H1 (cell line): ENCODE data around the gene NCAM1. TPM values are rescaled to one million over a fixed set of nuclear protein-coding genes. Genes with fewer than 3 reads are reported as not detected.

Experiments
- CTCF ChIA-PET: fragments of 300-600 bp; sonication (Branson Sonifier 250); formaldehyde crosslinking; loops from one replicate; lab custom pipeline; 2021; ENCODE audit not compliant: partially characterized antibody; lab: Charles Lee
- POLR2A ChIA-PET: fragments of 300-600 bp; sonication (Branson Sonifier 250); formaldehyde crosslinking; loops from one replicate; lab custom pipeline; 2021; ENCODE audit warnings: inconsistent platforms; ENCODE audit not compliant: partially characterized antibody; lab: Charles Lee
- DNase-seq, 2 experiments: peaks; one replicate each; pipeline versions ENCODE4 v3.0.0 to v3.0.0-alpha.2; 2010 to 2022; ENCODE audit warnings: low spot score in 2 of 2, low read depth in 1 of 2, mixed read lengths in 1 of 2
- FAIRE-seq: peaks from 2 replicates; lab custom pipeline; 2011; peaks lifted over from hg19 to GRCh38; lab: Jason Lieb, UNC
- H2AFZ ChIP-seq: 2 replicates; pipeline ENCODE4 v1.8.1; 2012; ENCODE audit warnings: low read length, inconsistent platforms
- H2AK5ac ChIP-seq: 2 replicates; pipeline ENCODE4 v1.6.1; 2013; ENCODE audit warnings: low read depth, low read length
- H2BK120ac ChIP-seq: replicated peaks from 2 replicates; pipeline ENCODE3; 2013; ENCODE audit warnings: low read depth, low read length, inconsistent platforms
- H2BK12ac ChIP-seq: 2 replicates; pipeline ENCODE4 v1.6.1; 2013; ENCODE audit warnings: low read depth, low read length
- H2BK15ac ChIP-seq: 2 replicates; pipeline ENCODE4 v1.6.1; 2013; ENCODE audit warnings: low read length
- H2BK20ac ChIP-seq: 2 replicates; pipeline ENCODE4 v1.6.1; 2013; ENCODE audit warnings: low read length
- H2BK5ac ChIP-seq: 2 replicates; pipeline ENCODE4 v1.6.1; 2013; ENCODE audit warnings: low read depth, low read length
- H3K14ac ChIP-seq: 2 replicates; pipeline ENCODE4 v1.6.1; 2013; ENCODE audit warnings: inconsistent platforms; ENCODE audit not compliant: insufficient read length
- H3K18ac ChIP-seq: 2 replicates; pipeline ENCODE4 v1.6.1; 2013; ENCODE audit warnings: low read length; ENCODE audit errors: extremely low read depth
- H3K23ac ChIP-seq: 2 replicates; pipeline ENCODE4 v1.6.1; 2013; ENCODE audit warnings: inconsistent platforms; ENCODE audit not compliant: insufficient read length
- H3K23me2 ChIP-seq: 2 replicates; pipeline ENCODE4 v1.6.1; 2013; ENCODE audit warnings: low read depth, low read length
- H3K27ac ChIP-seq: 2 replicates; pipeline ENCODE4 v1.6.1; 2011; ENCODE audit warnings: low read depth, low read length, inconsistent platforms
- H3K27me3 ChIP-seq, 4 experiments: replicated peaks in 1 of 4; 1 replicate in 1 of 4; 2 replicates in 3 of 4; pipeline versions ENCODE4 v1.6.1 to v1.8.1; 2011 to 2013; ENCODE audit warnings: low read length in 3 of 4, mild to moderate bottlenecking in 3 of 4, inconsistent platforms in 2 of 4, mixed read lengths in 2 of 4, moderate library complexity in 1 of 4; ENCODE audit not compliant: control insufficient read depth in 3 of 4, insufficient read depth in 3 of 4; ENCODE audit errors: extremely low read depth in 1 of 4
- H3K36me3 ChIP-seq, 4 experiments: 2 replicates each; pipeline versions ENCODE4 v1.6.1 to v1.8.1; 2011 to 2013; ENCODE audit warnings: mild to moderate bottlenecking in 4 of 4, low read length in 3 of 4, moderate library complexity in 2 of 4, control low read depth in 1 of 4, inconsistent platforms in 1 of 4; ENCODE audit not compliant: insufficient read depth in 4 of 4, control insufficient read depth in 2 of 4
- H3K4ac ChIP-seq: replicated peaks from 2 replicates; pipeline ENCODE3; 2013; ENCODE audit warnings: low read length, low read depth, mixed read lengths, inconsistent platforms; ENCODE audit not compliant: insufficient read length
- H3K4me1 ChIP-seq, 4 experiments: replicated peaks in 1 of 4; 1 replicate in 1 of 4; 2 replicates in 3 of 4; pipeline versions ENCODE4 v1.6.1 to v1.8.1; 2011 to 2013; ENCODE audit warnings: low read length in 3 of 4, inconsistent platforms in 2 of 4, mixed read lengths in 1 of 4; ENCODE audit not compliant: insufficient read depth in 4 of 4, control insufficient read depth in 3 of 4
- H3K4me2 ChIP-seq, 2 experiments: 2 replicates each; pipeline versions ENCODE4 v1.6.1 to v1.8.1; 2011 to 2013; ENCODE audit warnings: low read depth in 2 of 2, low read length in 2 of 2, control low read depth in 1 of 2, inconsistent platforms in 1 of 2, mild to moderate bottlenecking in 1 of 2; ENCODE audit not compliant: insufficient read depth in 1 of 2
- H3K4me3 ChIP-seq, 4 experiments: fragments of 200-600, 300-600 bp in 1 of 4; sonication (generic), shearing (Covaris generic), sonication (Bioruptor Twin) in 1 of 4; 2 replicates each; pipeline versions ENCODE4 v1.5.1 to v1.8.1; 2011 to 2016; ENCODE audit warnings: low read length in 4 of 4, low read depth in 3 of 4, control low read depth in 2 of 4, inconsistent platforms in 2 of 4, mild to moderate bottlenecking in 2 of 4, mixed read lengths in 1 of 4, moderate library complexity in 1 of 4; ENCODE audit not compliant: insufficient read depth in 2 of 4; ENCODE audit errors: extremely low read depth in 1 of 4
- H3K56ac ChIP-seq: replicated peaks from 2 replicates; pipeline ENCODE3; 2013; ENCODE audit warnings: low read depth, mild to moderate bottlenecking, mixed read lengths, low read length, inconsistent platforms; ENCODE audit not compliant: insufficient read length
- H3K79me1 ChIP-seq: 2 replicates; pipeline ENCODE4 v1.6.1; 2013; ENCODE audit warnings: low read depth, low read length, control low read depth
- H3K79me2 ChIP-seq, 2 experiments: 2 replicates each; pipeline versions ENCODE4 v1.6.1 to v1.8.1; 2012 to 2013; ENCODE audit warnings: low read length in 2 of 2, mild to moderate bottlenecking in 2 of 2, inconsistent platforms in 1 of 2; ENCODE audit not compliant: insufficient read depth in 2 of 2, control insufficient read depth in 1 of 2
- H3K9ac ChIP-seq, 4 experiments: replicated peaks in 1 of 4; 1 replicate in 1 of 4; 2 replicates in 3 of 4; pipeline versions ENCODE4 v1.6.1 to v1.8.1; 2011 to 2013; ENCODE audit warnings: low read depth in 3 of 4, low read length in 3 of 4, control low read depth in 2 of 4, mild to moderate bottlenecking in 2 of 4, moderate library complexity in 2 of 4, inconsistent platforms in 1 of 4; ENCODE audit errors: extremely low read depth in 1 of 4
- H3K9me3 ChIP-seq, 2 experiments: 2 replicates each; pipeline versions ENCODE4 v1.6.1 to v1.8.1; 2012 to 2013; ENCODE audit warnings: mild to moderate bottlenecking in 2 of 2, moderate library complexity in 2 of 2, control low read depth in 1 of 2, inconsistent platforms in 1 of 2, low read depth in 1 of 2, low read length in 1 of 2, mixed read lengths in 1 of 2; ENCODE audit not compliant: insufficient read depth in 2 of 2
- H4K20me1 ChIP-seq, 2 experiments: replicated peaks in 1 of 2; 2 replicates each; pipeline versions ENCODE3 to v1.8.1; 2011 to 2013; ENCODE audit warnings: inconsistent platforms in 2 of 2, low read length in 2 of 2, mild to moderate bottlenecking in 1 of 2; ENCODE audit not compliant: insufficient read depth in 2 of 2, control insufficient read depth in 1 of 2
- H4K5ac ChIP-seq: 2 replicates; pipeline ENCODE4 v1.6.1; 2013; ENCODE audit warnings: low read length, low read depth, mixed read lengths, inconsistent platforms; ENCODE audit not compliant: insufficient read length
- H4K8ac ChIP-seq: 2 replicates; pipeline ENCODE4 v1.8.0; 2013; ENCODE audit warnings: mild to moderate bottlenecking, moderate library complexity, low read length, inconsistent platforms; ENCODE audit not compliant: insufficient read depth; ENCODE audit errors: extremely low read depth
- H4K91ac ChIP-seq: replicated peaks from 2 replicates; pipeline ENCODE3; 2013; ENCODE audit warnings: low read length, mixed read lengths, inconsistent platforms; ENCODE audit not compliant: insufficient read length
- GABPA ChIP-seq: IDR thresholded peaks from 2 replicates; pipeline ENCODE4 v1.6.1; 2011; ENCODE audit warnings: mild to moderate bottlenecking, low read length, moderate library complexity, borderline replicate concordance; ENCODE audit not compliant: insufficient read depth
- HDAC6 ChIP-seq: IDR thresholded peaks from one replicate; pipeline ENCODE4 v1.7.1; 2012; ENCODE audit warnings: low read depth, mild to moderate bottlenecking, inconsistent platforms, low read length, moderate library complexity
- KDM4A ChIP-seq: IDR thresholded peaks from one replicate; pipeline ENCODE4 v1.7.1; 2012; ENCODE audit warnings: low read depth, mild to moderate bottlenecking, moderate library complexity, low read length, inconsistent platforms; ENCODE audit not compliant: severe bottlenecking
- SIX5 ChIP-seq: IDR thresholded peaks from 2 replicates; pipeline ENCODE4 v1.6.1; 2011; ENCODE audit warnings: mild to moderate bottlenecking, low read depth, low read length
- TCF12 ChIP-seq: IDR thresholded peaks from 2 replicates; pipeline ENCODE4 v1.6.1; 2011; ENCODE audit warnings: low read depth, mild to moderate bottlenecking, low read length
- YY1 ChIP-seq: IDR thresholded peaks from 2 replicates; pipeline ENCODE4 v1.6.1; 2011; ENCODE audit warnings: low read depth, mild to moderate bottlenecking, low read length
- WGBS, 2 experiments: shearing (Covaris generic) in 1 of 2; methylation state at CpG; one replicate each; pipeline versions ENCODE4 v1.1.6 to v1.1.7; 2013 to 2015; ENCODE audit warnings: low lambda C conversion rate in 2 of 2, mixed read lengths in 2 of 2, inconsistent platforms in 1 of 2, low coverage in 1 of 2, missing lambda C conversion rate in 1 of 2; ENCODE audit not compliant: insufficient replicate concordance in 2 of 2, insufficient coverage in 1 of 2, insufficient read length in 1 of 2; ENCODE audit errors: extremely low coverage in 1 of 2, missing lambda C conversion rate in 1 of 2; 5-methylcytosine and 5-hydroxymethylcytosine counted together
- polyA plus RNA-seq, 7 experiments: library from polyadenylated mRNA; depleted of rRNA in 3 of 7; stranded (reverse) in 5 of 7; unstranded in 2 of 7; fragments of >200 nt in 5 of 7; fragments of 200-250 nt in 2 of 7; gene quantifications; 1 replicate in 5 of 7; 2 replicates in 1 of 7; 4 replicates in 1 of 7; pipeline versions ENCODE4 v1.2.1 to v1.2.3, GENCODE V29; 2011 to 2013; ENCODE audit warnings: missing spikeins in 2 of 7, mixed read lengths in 2 of 7
- total RNA-seq: library from RNA; stranded (reverse); fragmentation: NEBNext Ultra II Directional; extraction: Animal tissue kit (Norgen Biotek cat#: 25700); gene quantifications from 2 replicates; pipeline ENCODE4 v1.2.1, GENCODE V29; 2021

NCAM1 gene
- total and polyA plus RNA-seq, 2 of the 8 experiments (the other 6 are each of a cell fraction or from before 2014, with no cell fraction given), result 3.1 to 4.3 TPM

- H3K27ac ChIP-seq, result no peak overlapping the region
- ChIA-PET POLR2A (interaction anchor here (1.3 kb wide), 1 partner anchor 8 kb away, joined by 3 read pairs; no protein-coding TSS in a partner anchor), CTCF (interaction anchor here (1.1 kb wide), 1 partner anchor 451 kb away, joined by 3 read pairs; no protein-coding TSS in a partner anchor)
- no peak overlapping the region for H2AK5ac ChIP-seq
- H2BK12ac ChIP-seq, result no peak overlapping the region
- H4K20me1 ChIP-seq, result no peaks in the 10 kb centered on the region
- no peak overlapping the region for H3K4me2 ChIP-seq
- no peak overlapping the region for H4K8ac ChIP-seq
- 83% methylated on average over 2 of the region's 2 CpGs; no CpG with 5 or more reads in 1 of the 2 experiments for WGBS, 2 experiments
- DNase-seq, result no peak
- no peak overlapping the region for H3K4me3 ChIP-seq
- no peak overlapping the region for H4K91ac ChIP-seq
- no peaks in the 10 kb centered on the region for H3K27me3 ChIP-seq
- H3K36me3 ChIP-seq, result no peaks in the 10 kb centered on the region
- no peak overlapping the region for H2BK15ac ChIP-seq
- no peak overlapping the region for H2BK20ac ChIP-seq
- no peak overlapping the region for H3K9ac ChIP-seq
- no peak overlapping the region for H3K23ac ChIP-seq
- H2BK5ac ChIP-seq, result no peak overlapping the region
- no peaks in the 10 kb centered on the region for H3K23me2 ChIP-seq
- H3K79me1 ChIP-seq, result no peaks in the 10 kb centered on the region
- H3K4ac ChIP-seq, result no peak overlapping the region
- no peak overlapping the region for H4K5ac ChIP-seq
- no peak overlapping the region for H3K18ac ChIP-seq
- H2AFZ ChIP-seq, result no peak overlapping the region
- H3K56ac ChIP-seq, result no peak overlapping the region
- no peaks in the 10 kb centered on the region for H3K9me3 ChIP-seq
- no peaks in the 10 kb centered on the region for H3K79me2 ChIP-seq
- no peak overlapping the region for H2BK120ac ChIP-seq
- H3K4me1 ChIP-seq, result peaks cover 0 to 8% (median 6%) of the 10 kb centered on the region in 4 experiments; a peak in 5 of 7 replicates
- no peak overlapping the region for H3K14ac ChIP-seq
- FAIRE-seq, result no peak
- TF ChIP-seq GABPA (no peak), TCF12 (no peak), YY1 (no peak), HDAC6 (no peak), SIX5 (no peak), KDM4A (no peak)
These were observed 218.0 kb downstream of the NCAM1 start for GRCh38 chr11:113179181-113179704.
